Germinal center (tissue), 1 donor: Measurements from ENCODE around the gene SETBP1.

Experiments
- DNase-seq: peaks from one replicate; pipeline ENCODE4 v3.0.0; 2012; ENCODE audit warnings: mixed read lengths, low spot score

Gene SETBP1

GRCh38 chr18:44679056-44679913 lies 1.4 kb upstream of the SETBP1 start:
- DNase-seq, result peak; percentile 89

GRCh38 chr18:44679914-44680272 lies 795 bp upstream of the SETBP1 start:
- DNase-seq, result peak; percentile 58

GRCh38 chr18:44681076-44681970 lies 635 bp downstream of the SETBP1 start:
- peak; percentile 24 for DNase-seq

DNA sequence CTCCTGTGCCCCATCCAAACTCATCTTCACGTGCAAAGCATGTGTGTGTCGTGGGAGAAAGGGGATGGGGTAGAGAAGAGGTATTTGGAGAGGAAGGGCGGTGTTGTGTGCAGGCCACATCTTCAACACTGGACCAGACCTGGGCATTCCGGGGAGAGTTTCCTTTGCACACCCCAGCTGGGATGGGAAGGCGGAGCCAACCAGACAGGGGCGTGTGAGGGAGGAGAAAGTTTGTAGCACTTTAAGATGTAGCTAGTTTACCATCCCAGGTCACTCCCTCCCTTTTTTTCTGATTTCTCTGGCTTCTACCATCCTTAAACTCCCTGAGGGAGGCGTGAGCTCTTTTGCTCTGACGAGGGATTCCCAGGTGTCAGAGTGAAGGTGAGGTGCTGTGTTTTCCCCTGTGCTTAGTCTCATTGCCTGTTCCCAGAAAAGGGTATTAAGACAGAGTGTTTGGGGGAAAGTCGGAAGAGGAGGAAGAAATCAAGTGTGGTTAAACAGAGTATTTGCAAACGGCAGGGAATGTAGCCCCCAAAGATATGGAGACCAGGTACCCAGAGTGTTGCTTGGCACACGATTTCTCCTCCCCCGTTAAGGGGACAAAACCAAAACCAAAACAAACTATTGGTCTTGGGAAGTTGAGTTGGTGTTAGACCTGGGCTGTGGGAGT lies 1.6 kb downstream of the SETBP1 start:
- DNase-seq, result no peak

GRCh38 chr18:44682871-44683221 lies 2.2 kb downstream of the SETBP1 start:
- no peak for DNase-seq

DNA sequence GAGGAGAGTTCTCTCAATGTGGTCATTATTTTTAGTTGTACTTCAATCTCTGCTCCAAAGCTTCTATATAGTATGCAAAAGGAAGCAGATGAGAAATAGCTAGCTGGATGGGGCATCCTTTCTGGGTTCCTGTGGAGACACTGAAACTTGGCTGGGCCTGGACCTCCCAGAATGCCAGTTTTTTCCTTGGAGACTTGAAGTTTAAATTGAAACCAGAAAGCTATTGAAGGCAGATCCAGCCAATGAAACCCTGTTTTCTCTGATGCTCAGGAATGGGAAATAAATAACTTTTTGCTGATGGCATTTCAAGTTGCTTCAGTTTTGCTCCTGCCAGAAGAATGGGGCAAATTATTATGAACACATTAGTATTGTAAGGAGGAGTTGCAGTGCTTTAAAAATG lies 2.9 kb downstream of the SETBP1 start:
- DNase-seq, result no peak

DNA sequence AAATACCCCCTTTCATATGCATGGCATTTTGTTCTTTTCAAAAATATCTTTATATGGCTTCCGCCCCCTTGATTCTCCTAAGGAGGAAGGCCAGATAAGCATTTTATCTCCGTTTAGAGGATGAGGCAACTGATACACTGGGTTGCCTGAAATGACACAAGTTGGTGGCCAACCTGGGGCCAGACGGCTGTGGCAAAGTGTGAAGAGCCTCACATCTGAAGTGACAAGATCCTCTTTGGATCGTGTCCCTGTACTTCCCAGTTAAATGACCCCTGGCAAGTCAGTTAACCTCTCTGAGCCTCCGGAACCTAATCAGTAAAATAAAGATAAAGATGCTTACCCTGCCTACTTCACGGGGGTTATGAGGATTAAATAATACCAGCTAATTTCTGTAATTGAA lies 4.6 kb downstream of the SETBP1 start:
- DNase-seq, result no peak

DNA sequence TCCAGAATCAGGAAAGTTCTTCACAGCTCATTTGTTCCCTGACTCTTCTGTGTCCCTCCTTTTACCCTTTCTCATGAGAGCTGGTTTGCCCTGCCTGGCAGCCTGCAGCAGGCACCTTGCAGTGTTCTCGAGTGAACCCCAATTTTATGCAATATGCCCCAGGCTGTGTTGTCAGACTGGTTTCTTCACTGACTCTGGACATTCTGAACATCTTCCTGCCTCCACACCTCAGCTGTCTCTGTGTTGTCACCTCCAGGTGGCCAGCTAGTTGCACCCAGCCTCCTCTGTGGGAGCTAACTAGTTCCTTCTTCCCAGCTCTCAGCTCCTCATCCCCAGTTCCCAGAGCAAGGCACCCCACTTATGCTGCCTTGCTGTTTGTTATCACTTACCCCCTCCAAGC lies 5.5 kb downstream of the SETBP1 start:
- DNase-seq, result no peak

- DNase-seq, result no peak
Measured at GRCh38 chr18:44687421-44687820, 6.7 kb downstream of the SETBP1 start.

GRCh38 chr18:44689736-44690135 lies 9.0 kb downstream of the SETBP1 start:
- no peak for DNase-seq

- DNase-seq, result no peak
Measured at GRCh38 chr18:44691148-44691925, 10.6 kb downstream of the SETBP1 start.

DNA sequence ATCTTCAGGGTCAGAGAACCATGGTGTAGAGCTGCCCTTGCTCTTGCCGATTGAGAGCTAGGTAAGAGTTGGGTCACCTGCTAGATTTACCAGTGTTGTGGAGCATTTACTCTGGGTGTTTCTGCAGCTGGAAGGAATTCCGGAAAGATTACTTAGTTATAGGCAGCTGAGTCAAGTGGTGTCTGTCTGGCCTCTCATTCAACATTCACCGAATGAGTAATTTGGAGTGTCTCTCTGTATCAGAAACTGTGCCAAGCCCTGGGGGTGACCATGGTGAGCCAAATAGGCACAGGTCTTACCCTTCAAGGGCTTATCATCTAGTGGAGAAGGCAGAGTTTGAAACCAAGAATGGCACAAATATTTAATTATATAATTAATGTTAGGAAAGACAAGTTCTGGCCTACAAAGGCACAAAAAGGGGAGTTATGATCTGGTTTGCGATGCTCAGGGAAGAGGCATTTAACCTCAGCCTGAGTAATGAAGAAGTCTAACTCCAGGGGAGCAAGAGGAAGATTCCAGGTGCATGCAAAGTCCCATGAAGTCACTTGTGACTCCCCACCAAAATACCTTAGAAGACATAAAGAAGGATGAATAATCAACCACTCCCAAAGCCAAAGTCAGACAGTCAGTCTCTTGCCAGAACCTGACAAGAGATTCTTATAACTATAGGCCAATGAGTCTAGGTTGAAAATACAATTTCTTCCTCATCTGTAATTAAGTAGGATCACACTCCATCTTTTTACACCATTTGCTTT lies 12.5 kb downstream of the SETBP1 start:
- no peak for DNase-seq

DNA sequence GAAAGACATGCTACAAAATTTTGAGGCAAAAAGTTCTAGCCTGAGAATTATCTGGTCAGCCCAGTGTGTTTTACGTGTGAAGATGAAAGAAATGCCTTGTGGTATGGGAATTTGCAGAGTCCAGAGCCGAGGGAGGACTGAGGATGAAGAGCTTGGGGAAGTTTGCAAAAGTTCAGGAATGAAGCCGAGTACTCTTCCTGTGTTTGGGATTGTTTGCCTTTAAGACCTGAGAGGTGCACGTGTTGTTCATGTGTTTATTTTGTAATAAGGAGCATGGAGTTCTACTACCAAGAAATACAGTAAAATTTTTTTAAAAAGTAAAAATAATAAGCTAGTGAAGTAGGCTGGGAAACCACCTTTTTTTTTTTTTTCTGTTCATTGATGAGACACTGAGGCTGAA lies 14.8 kb downstream of the SETBP1 start:
- no peak for DNase-seq

DNA sequence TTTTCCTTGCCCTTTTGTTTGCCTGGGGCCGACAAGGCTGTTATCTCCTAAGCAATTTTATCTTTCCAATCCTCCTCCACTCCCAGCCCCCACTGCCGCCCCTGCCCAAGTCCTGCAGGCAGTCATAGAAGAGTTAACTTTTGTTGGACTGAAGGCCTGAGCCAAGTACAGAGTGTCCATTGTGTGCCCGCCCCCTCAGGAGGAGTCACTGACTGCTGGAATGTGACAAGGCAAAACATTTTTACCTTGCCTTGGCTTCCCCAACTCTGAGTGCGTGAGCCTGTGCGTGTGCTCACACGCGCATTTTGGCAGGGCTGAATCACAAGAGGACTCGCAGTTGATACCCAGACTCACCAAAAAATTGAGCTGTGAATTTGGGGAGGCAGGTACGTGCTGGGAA lies 16.2 kb downstream of the SETBP1 start:
- no peak for DNase-seq

DNA sequence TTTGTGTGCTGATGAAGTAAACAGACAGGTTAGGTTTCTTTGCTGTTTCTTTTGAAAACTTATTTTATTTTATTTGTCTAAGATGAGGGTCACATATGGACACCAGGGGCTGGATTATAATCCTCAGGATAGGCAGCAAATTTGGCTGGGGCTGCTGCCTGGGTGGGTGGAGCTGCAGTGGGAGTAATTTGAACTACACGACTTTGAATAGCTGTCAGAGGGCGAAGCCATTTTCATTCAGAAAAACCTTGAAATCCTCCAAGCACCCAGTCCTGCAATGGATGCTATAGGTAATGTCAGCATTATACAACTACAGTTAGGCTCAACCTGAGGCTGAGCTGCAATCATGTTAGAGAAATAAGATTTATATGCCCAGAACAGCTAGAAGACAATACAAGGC lies 16.6 kb downstream of the SETBP1 start:
- no peak for DNase-seq

DNA sequence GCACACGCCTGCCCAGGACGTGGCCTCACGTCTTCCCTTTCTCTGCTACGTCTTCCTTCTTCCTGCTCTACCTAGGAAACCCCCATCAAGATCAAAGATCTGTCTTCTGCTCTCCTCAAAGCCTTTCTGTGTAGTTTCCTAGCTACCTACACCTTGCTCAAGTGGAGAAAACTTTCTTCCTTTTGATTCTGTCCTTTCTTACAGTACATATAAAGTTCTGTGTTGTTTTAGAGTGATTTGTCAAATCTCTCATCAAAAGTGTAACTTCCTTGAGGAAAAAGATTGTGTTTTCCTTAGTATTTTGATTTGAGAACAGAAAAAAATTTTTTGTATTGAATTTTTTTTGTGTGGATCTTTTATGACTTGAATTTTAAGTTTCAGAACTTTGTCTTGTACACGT lies 17.8 kb downstream of the SETBP1 start:
- DNase-seq, result no peak

- DNase-seq, result no peak
Measured at GRCh38 chr18:44699572-44700261, 19.0 kb downstream of the SETBP1 start.

GRCh38 chr18:44700652-44701051 lies 20.0 kb downstream of the SETBP1 start:
- peak; percentile 44 for DNase-seq

GRCh38 chr18:44701227-44701626 lies 20.5 kb downstream of the SETBP1 start:
- no peak for DNase-seq

DNA sequence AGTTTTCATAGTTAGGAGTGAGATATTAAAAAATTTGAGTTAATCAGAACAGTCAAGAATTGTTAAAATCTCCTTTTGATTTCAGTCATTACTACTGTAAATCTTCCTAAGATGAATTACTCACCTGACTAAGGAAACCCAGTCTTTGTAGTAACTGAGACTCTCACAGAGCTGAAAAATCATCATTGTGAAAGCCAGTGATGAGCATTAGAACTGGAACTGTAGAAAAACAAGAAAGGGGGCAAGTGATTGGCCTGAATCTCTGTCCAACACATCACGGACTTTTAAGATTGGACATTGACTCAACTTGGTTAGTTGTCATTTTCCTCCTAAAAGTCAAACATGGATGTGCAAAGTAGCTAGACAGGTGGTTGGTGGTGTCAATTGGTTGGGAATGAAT lies 21.9 kb downstream of the SETBP1 start:
- no peak for DNase-seq
